Stimulated activated CD4-positive, alpha-beta T cell treated with anti-CD3 and anti-CD28 coated beads, Interleukin-4, amount 100 ng/mL, for 1 hour (primary cell): ENCODE results near the gene TUBB8B.
"Not testable (repeated sequence)": the region's sequence is repeated elsewhere in the genome, so short reads cannot be mapped to it uniquely, and the experiment has no call there.

Experiments used
- DNase-seq: peaks from one replicate; pipeline ENCODE4 v3.0.0-alpha.2; 2020

Gene TUBB8B

GRCh38 chr18:49176-49665 lies at the start of gene TUBB8B:
Gene TUBB8B, minus strand, starts transcription at chr18:49615. Its CDS starts 58 bp downstream, at chr18:49557.
- not testable (repeated sequence) for DNase-seq

GRCh38 chr18:97252-97914 lies 48.0 kb upstream of the TUBB8B start:
- DNase-seq, result not testable (repeated sequence)

- not testable (repeated sequence) for DNase-seq
Measured at GRCh38 chr18:96767-97131, 47.3 kb upstream of the TUBB8B start.

- not testable (repeated sequence) for DNase-seq
Measured at GRCh38 chr18:96101-96766, 46.8 kb upstream of the TUBB8B start.

- not testable (repeated sequence) for DNase-seq
Measured at GRCh38 chr18:95580-95979, 46.2 kb upstream of the TUBB8B start.

- DNase-seq, result not testable (repeated sequence)
Measured at GRCh38 chr18:93897-94408, 44.5 kb upstream of the TUBB8B start.

- DNase-seq, result not testable (repeated sequence)
Measured at GRCh38 chr18:91561-91960, 42.1 kb upstream of the TUBB8B start.

GRCh38 chr18:90396-91193 lies 41.2 kb upstream of the TUBB8B start:
- DNase-seq, result not testable (repeated sequence)

- not testable (repeated sequence) for DNase-seq
Measured at GRCh38 chr18:89124-89523, 39.7 kb upstream of the TUBB8B start.

GRCh38 chr18:84801-85200 lies 35.4 kb upstream of the TUBB8B start:
- DNase-seq, result not testable (repeated sequence)

GRCh38 chr18:82626-83209 lies 33.3 kb upstream of the TUBB8B start:
- not testable (repeated sequence) for DNase-seq

GRCh38 chr18:80881-81280 lies 31.5 kb upstream of the TUBB8B start:
- DNase-seq, result not testable (repeated sequence)

- not testable (repeated sequence) for DNase-seq
Measured at GRCh38 chr18:80202-80601, 30.8 kb upstream of the TUBB8B start.

GRCh38 chr18:75525-76160 lies 26.2 kb upstream of the TUBB8B start:
- not testable (repeated sequence) for DNase-seq

- not testable (repeated sequence) for DNase-seq
Measured at GRCh38 chr18:73181-73777, 23.9 kb upstream of the TUBB8B start.

- not testable (repeated sequence) for DNase-seq
Measured at GRCh38 chr18:67701-68100, 18.3 kb upstream of the TUBB8B start.

- not testable (repeated sequence) for DNase-seq
Measured at GRCh38 chr18:64279-64678, 14.9 kb upstream of the TUBB8B start.

GRCh38 chr18:63656-64055 lies 14.2 kb upstream of the TUBB8B start:
- DNase-seq, result not testable (repeated sequence)

- not testable (repeated sequence) for DNase-seq
Measured at GRCh38 chr18:54388-54787, 5.0 kb upstream of the TUBB8B start.

GRCh38 chr18:48696-49095 lies 719 bp downstream of the TUBB8B start:
- not testable (repeated sequence) for DNase-seq

GRCh38 chr18:13177-13576 lies 36.2 kb downstream of the TUBB8B start:
- not testable (repeated sequence) for DNase-seq

- DNase-seq, result not testable (repeated sequence)
Measured at GRCh38 chr18:12773-13172, 36.6 kb downstream of the TUBB8B start.
